Loucy (cell line): ENCODE measurements around the gene SCRT2.

Experiments used
- CTCF ChIP-seq: fragments of 200-600 bp; sonication (generic); conservative IDR thresholded peaks from 2 replicates; pipeline ENCODE4 v1.5.1; 2014; ENCODE audit warnings: mild to moderate bottlenecking, antibody characterized with exemption, low read length
- EZH2phosphoT487 ChIP-seq: fragments of 200-600 bp; IDR thresholded peaks from 2 replicates; pipeline ENCODE4 v1.6.1; 2018; ENCODE audit warnings: antibody characterized with exemption, mild to moderate bottlenecking, moderate library complexity, borderline replicate concordance

GRCh38 chr20:640674-641515, 34.7 kb downstream of the SCRT2 start:
- no peak for TF ChIP-seq CTCF
- TF ChIP-seq EZH2phosphoT487: no peak
